Stimulated activated CD4-positive, alpha-beta T cell treated with anti-CD3 and anti-CD28 coated beads, Interleukin-1b, Interleukin-23, amount 100 ng/mL, for 48 hours (primary cell): Measurements from ENCODE around the gene HES4.
"Not testable (repeated sequence)": the region's sequence is repeated elsewhere in the genome, so short reads cannot be mapped to it uniquely, and the experiment has no call there.

Experiments
- DNase-seq: peaks from one replicate; pipeline ENCODE4 v3.0.0-alpha.2; 2020

HES4 gene

GRCh38 chr1:1033009-1033587 is 33.2 kb upstream of the HES4 start:
- DNase-seq = peak; percentile 93

- no peak for DNase-seq
Observed at GRCh38 chr1:1032424-1032823, 32.5 kb upstream of the HES4 start.

GRCh38 chr1:1031659-1032235 is 31.9 kb upstream of the HES4 start:
- DNase-seq = no peak

- DNase-seq = not testable (repeated sequence)
Observed at GRCh38 chr1:1030867-1031658, 31.2 kb upstream of the HES4 start.

GRCh38 chr1:1027791-1028190 is 27.9 kb upstream of the HES4 start:
- DNase-seq = no peak

- no peak for DNase-seq
Observed at GRCh38 chr1:1026599-1027413, 26.9 kb upstream of the HES4 start.

GRCh38 chr1:1025730-1026129 is 25.8 kb upstream of the HES4 start:
- DNase-seq = no peak

- no peak for DNase-seq
Observed at GRCh38 chr1:1024771-1025699, 25.1 kb upstream of the HES4 start.

- no peak for DNase-seq
Observed at GRCh38 chr1:1024149-1024770, 24.4 kb upstream of the HES4 start.

- no peak for DNase-seq
Observed at GRCh38 chr1:1023700-1024099, 23.8 kb upstream of the HES4 start.

- no peak for DNase-seq
Observed at GRCh38 chr1:1022302-1023009, 22.6 kb upstream of the HES4 start.

GRCh38 chr1:1021920-1022259 is 22.0 kb upstream of the HES4 start:
- DNase-seq = no peak

- DNase-seq = no peak
Observed at GRCh38 chr1:1021010-1021919, 21.4 kb upstream of the HES4 start.

- DNase-seq = no peak
Observed at GRCh38 chr1:1020415-1021009, 20.6 kb upstream of the HES4 start.

GRCh38 chr1:1020000-1020404 is 20.1 kb upstream of the HES4 start, which contains the start of gene AGRN:
TSS of gene AGRN (plus strand) at chr1:1020120. CDS start at chr1:1020173, 53 bp downstream.
- DNase-seq = no peak

- peak; percentile 75 for DNase-seq
Observed at GRCh38 chr1:1019122-1019999, 19.5 kb upstream of the HES4 start.

- DNase-seq = not testable (repeated sequence)
Observed at GRCh38 chr1:1018321-1018685, 18.4 kb upstream of the HES4 start.
